Measurements from ENCODE around the gene ACER2. TPM values are rescaled to one million over a fixed set of nuclear protein-coding genes. Genes with fewer than 3 reads are reported as not detected.

Gene ACER2
- total and polyA plus RNA-seq, 2 of the 8 experiments (the other 6 are each of a cell fraction or from before 2014, with no cell fraction given): 7.4 to 8.8 TPM

DNA sequence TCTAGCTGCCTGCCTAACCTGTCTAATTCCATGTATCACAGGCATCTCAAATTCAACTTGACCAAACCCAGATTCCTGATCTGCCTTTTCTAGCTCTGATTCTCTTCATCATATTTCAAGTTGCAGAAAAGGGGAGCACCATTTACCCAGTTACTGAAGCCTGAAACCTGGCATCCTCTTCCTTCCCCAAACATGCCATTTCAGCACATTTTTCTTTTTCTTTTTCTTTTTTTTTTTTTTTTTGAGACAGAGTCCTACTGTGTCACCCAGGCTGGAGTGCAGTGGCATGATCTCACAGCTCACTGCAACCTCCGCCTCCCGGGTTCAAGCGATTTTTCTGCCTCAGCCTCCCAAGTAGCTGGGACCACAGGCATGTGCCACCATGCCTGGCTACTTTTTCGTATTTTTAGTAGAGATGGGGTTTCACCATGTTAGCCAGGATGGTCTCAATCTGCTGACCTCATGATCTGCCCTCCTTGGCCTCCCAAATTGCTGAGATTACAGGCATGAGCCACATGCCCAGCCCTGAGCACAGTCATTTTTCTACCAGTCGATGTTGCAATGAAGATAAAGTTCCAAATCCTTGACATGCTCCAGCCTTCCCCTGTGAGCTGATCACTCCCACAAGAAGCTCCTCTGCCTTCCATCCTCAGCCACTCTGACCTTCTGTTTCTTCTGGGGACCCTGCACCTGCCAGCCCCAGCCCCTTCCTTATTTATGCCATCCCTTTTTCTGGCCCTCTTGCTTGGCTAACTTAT is 32.2 kb downstream of the ACER2 start:
- Histone ChIP-seq H3K27ac (ENCODE audit: low read depth, low read length) (no peak overlapping the region), H2BK12ac (ENCODE audit: low read depth, low read length) (no peak overlapping the region), H3K4ac (replicated peaks; ENCODE audit: insufficient read length, low read depth, low read length) (no peak overlapping the region), H4K20me1 (replicated peaks in 1 of 2; ENCODE audit: control insufficient read depth in 1 of 2, insufficient read depth in 2 of 2, low read length in 2 of 2) (no peaks in the 10 kb centered on the region), H2BK5ac (ENCODE audit: low read depth, low read length) (peak overlapping the region; percentile 44; the same call in 1 of the 2 replicates), H3K56ac (replicated peaks; ENCODE audit: insufficient read length, low read depth, low read length) (no peak overlapping the region), H3K14ac (ENCODE audit: insufficient read length) (no peak overlapping the region), H3K4me2 (ENCODE audit: insufficient read depth in 1 of 2, low read depth in 2 of 2, low read length in 2 of 2) (no peak overlapping the region), H4K5ac (ENCODE audit: insufficient read length, low read depth, low read length) (no peak overlapping the region), H4K8ac (ENCODE audit: extremely low read depth, insufficient read depth, low read length) (no peak overlapping the region), H2BK20ac (ENCODE audit: low read length) (no peak overlapping the region), H3K79me2 (ENCODE audit: control insufficient read depth in 1 of 2, insufficient read depth in 2 of 2, low read length in 2 of 2) (no peaks in the 10 kb centered on the region), H2AK5ac (ENCODE audit: low read depth, low read length) (peak overlapping the region; percentile 75; the same call in 1 of the 2 replicates), H3K4me1 (replicated peaks in 1 of 4; ENCODE audit: control insufficient read depth in 3 of 4, insufficient read depth in 4 of 4, low read length in 3 of 4) (peaks cover 12 to 16% (median 14%) of the 10 kb centered on the region in 4 experiments), H3K79me1 (ENCODE audit: low read depth, low read length) (no peaks in the 10 kb centered on the region; the same call in 1 of the 2 replicates), H3K27me3 (replicated peaks in 1 of 4; ENCODE audit: control insufficient read depth in 3 of 4, extremely low read depth in 1 of 4, insufficient read depth in 3 of 4, low read length in 3 of 4) (no peaks in the 10 kb centered on the region), H2AFZ (ENCODE audit: low read length) (no peak overlapping the region), H4K91ac (replicated peaks; ENCODE audit: insufficient read length, low read length) (no peak overlapping the region), H3K9ac (replicated peaks in 1 of 4; ENCODE audit: extremely low read depth in 1 of 4, low read depth in 3 of 4, low read length in 3 of 4) (no peak overlapping the region), H2BK120ac (replicated peaks; ENCODE audit: low read depth, low read length) (no peak overlapping the region), H3K9me3 (ENCODE audit: insufficient read depth in 2 of 2, low read depth in 1 of 2, low read length in 1 of 2) (no peaks in the 10 kb centered on the region), H3K23ac (ENCODE audit: insufficient read length) (no peak overlapping the region), H3K4me3 (ENCODE audit: extremely low read depth in 1 of 4, insufficient read depth in 2 of 4, low read depth in 3 of 4, low read length in 4 of 4) (no peak overlapping the region), H3K36me3 (ENCODE audit: control insufficient read depth in 2 of 4, insufficient read depth in 4 of 4, low read length in 3 of 4) (peaks cover 0 to 13% (median 5%) of the 10 kb centered on the region in 4 experiments; a peak in 4 of 8 replicates), H3K23me2 (ENCODE audit: low read depth, low read length) (0 out of 2 replicates have a peak, but pooled peaks cover 5% of the 10 kb centered on the region), H3K18ac (ENCODE audit: extremely low read depth, low read length) (no peak overlapping the region), H2BK15ac (ENCODE audit: low read length) (no peak overlapping the region)
- POLR2A ChIA-PET (ENCODE audit: partially characterized antibody): interaction anchor here (0.8 to 4.4 kb wide), 2 partner anchors 63 to 339 kb away, joined by 3 to 33 read pairs; partner anchors contain the start of gene RPS6
- DNase-seq (ENCODE audit: low read depth in 1 of 2, low spot score in 2 of 2): no peak
- CTCF ChIA-PET (ENCODE audit: partially characterized antibody): interaction anchor here (0.6 to 2.9 kb wide), 5 partner anchors 10 to 1000 kb away, joined by 3 to 12 read pairs (median 3); no protein-coding TSS in a partner anchor
- 95% methylated on average over 5 of the region's 5 CpGs; no CpG with 5 or more reads in 1 of the 2 experiments for WGBS, 2 experiments (ENCODE audit: extremely low coverage in 1 of 2, insufficient coverage in 1 of 2, insufficient read length in 1 of 2, insufficient replicate concordance in 2 of 2, low coverage in 1 of 2, low lambda C conversion rate in 2 of 2, missing lambda C conversion rate in 1 of 2)
- no peak for FAIRE-seq
- TF ChIP-seq FOSL1 (IDR thresholded peaks at IDR 0.05; ENCODE audit: insufficient read depth, low read depth, low read length) (no peak), KDM4A (IDR thresholded peaks at IDR 0.05; ENCODE audit: low read depth, low read length, severe bottlenecking) (no peak), BACH1 (IDR thresholded peaks at IDR 0.05; ENCODE audit: low read length) (no peak), SUZ12 (IDR thresholded peaks at IDR 0.05; ENCODE audit: low read length) (no peak), RAD21 (IDR thresholded peaks at IDR 0.05 in 1 of 2, conservative IDR thresholded peaks at IDR 0.05 in 1 of 2; ENCODE audit: low read depth in 2 of 2, low read length in 2 of 2) (no peak)
- TF ChIP-seq, protein P1, sequence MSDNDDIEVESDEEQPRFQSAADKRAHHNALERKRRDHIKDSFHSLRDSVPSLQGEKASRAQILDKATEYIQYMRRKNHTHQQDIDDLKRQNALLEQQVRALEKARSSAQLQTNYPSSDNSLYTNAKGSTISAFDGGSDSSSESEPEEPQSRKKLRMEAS (IDR thresholded peaks at IDR 0.05): no peak
- TF ChIP-seq, protein P2, sequence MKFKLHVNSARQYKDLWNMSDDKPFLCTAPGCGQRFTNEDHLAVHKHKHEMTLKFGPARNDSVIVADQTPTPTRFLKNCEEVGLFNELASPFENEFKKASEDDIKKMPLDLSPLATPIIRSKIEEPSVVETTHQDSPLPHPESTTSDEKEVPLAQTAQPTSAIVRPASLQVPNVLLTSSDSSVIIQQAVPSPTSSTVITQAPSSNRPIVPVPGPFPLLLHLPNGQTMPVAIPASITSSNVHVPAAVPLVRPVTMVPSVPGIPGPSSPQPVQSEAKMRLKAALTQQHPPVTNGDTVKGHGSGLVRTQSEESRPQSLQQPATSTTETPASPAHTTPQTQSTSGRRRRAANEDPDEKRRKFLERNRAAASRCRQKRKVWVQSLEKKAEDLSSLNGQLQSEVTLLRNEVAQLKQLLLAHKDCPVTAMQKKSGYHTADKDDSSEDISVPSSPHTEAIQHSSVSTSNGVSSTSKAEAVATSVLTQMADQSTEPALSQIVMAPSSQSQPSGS (IDR thresholded peaks at IDR 0.05; ENCODE audit: low read length): no peak
- TF ChIP-seq, protein P3, sequence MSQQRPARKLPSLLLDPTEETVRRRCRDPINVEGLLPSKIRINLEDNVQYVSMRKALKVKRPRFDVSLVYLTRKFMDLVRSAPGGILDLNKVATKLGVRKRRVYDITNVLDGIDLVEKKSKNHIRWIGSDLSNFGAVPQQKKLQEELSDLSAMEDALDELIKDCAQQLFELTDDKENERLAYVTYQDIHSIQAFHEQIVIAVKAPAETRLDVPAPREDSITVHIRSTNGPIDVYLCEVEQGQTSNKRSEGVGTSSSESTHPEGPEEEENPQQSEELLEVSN (IDR thresholded peaks at IDR 0.05): no peak

Data from H1 (cell line).